ENCODE results near the gene ICE1. TPM values are rescaled to one million over a fixed set of nuclear protein-coding genes. Genes with fewer than 3 reads are reported as not detected.

ICE1 gene
- total and polyA plus RNA-seq, 9 of the 15 experiments (the other 6 are each of a cell fraction or from before 2014, with no cell fraction given) = 4.9 to 47.4 (median 28.2) TPM

DNA sequence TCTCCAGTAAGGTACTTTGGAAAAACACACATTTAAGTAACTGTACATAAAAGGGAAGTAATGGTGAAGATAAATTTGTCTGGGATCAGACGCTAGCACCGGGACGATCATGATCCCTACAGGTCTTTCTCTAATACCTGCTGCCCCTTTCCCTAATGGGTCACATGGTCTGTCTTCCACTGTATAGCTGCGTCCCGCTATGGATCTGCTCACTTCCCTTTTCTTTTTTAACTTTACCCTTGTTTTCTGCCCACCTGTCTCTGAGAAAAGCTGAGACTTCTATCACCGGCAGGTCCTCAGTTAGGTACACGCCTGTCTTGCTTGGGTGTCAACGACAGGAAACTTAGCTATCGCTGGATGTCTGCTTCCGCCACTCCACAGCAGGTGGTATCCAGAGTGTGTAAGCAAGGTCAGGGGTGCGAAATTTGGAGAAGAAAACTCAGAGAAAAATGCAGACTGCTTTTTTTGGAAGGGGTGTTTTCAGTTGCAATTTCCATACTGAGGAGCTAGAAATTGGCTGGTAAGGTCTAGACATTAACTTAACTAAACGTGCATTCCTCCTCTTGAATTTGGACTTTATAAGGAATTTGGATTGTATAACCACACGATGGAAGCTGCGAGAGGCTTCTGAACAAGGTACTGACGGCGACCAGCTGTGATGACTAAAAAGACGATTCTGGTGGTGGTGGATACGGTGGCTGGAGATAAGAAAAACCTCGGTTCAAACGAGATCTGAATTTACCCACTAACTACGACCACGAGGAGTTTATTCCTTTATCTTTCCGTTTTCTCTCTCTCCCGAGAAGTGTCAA lies 1.1 kb upstream of the ICE1 start (continued):
- TF ChIP-seq ZNF589 (CRISPR knock-in tag; IDR thresholded peaks at IDR 0.05; ENCODE audit: low read depth) = no peak
- no peak for TF ChIP-seq PTRF (tag; IDR thresholded peaks at IDR 0.05)
- TF ChIP-seq ERF (CRISPR knock-in tag; IDR thresholded peaks at IDR 0.05) = no peak
- no peak for TF ChIP-seq ZNF766 (CRISPR knock-in tag; conservative IDR thresholded peaks at IDR 0.05)
- no peak for TF ChIP-seq ZNF79 (CRISPR knock-in tag; IDR thresholded peaks at IDR 0.05; ENCODE audit: low read depth)
- TF ChIP-seq, protein P1, sequence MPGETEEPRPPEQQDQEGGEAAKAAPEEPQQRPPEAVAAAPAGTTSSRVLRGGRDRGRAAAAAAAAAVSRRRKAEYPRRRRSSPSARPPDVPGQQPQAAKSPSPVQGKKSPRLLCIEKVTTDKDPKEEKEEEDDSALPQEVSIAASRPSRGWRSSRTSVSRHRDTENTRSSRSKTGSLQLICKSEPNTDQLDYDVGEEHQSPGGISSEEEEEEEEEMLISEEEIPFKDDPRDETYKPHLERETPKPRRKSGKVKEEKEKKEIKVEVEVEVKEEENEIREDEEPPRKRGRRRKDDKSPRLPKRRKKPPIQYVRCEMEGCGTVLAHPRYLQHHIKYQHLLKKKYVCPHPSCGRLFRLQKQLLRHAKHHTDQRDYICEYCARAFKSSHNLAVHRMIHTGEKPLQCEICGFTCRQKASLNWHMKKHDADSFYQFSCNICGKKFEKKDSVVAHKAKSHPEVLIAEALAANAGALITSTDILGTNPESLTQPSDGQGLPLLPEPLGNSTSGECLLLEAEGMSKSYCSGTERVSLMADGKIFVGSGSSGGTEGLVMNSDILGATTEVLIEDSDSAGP (CRISPR knock-in tag; IDR thresholded peaks at IDR 0.05) = no peak
- TF ChIP-seq, protein P2, sequence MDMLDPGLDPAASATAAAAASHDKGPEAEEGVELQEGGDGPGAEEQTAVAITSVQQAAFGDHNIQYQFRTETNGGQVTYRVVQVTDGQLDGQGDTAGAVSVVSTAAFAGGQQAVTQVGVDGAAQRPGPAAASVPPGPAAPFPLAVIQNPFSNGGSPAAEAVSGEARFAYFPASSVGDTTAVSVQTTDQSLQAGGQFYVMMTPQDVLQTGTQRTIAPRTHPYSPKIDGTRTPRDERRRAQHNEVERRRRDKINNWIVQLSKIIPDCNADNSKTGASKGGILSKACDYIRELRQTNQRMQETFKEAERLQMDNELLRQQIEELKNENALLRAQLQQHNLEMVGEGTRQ (CRISPR knock-in tag; IDR thresholded peaks at IDR 0.05) = peak; percentile 39
- TF ChIP-seq, protein P3, sequence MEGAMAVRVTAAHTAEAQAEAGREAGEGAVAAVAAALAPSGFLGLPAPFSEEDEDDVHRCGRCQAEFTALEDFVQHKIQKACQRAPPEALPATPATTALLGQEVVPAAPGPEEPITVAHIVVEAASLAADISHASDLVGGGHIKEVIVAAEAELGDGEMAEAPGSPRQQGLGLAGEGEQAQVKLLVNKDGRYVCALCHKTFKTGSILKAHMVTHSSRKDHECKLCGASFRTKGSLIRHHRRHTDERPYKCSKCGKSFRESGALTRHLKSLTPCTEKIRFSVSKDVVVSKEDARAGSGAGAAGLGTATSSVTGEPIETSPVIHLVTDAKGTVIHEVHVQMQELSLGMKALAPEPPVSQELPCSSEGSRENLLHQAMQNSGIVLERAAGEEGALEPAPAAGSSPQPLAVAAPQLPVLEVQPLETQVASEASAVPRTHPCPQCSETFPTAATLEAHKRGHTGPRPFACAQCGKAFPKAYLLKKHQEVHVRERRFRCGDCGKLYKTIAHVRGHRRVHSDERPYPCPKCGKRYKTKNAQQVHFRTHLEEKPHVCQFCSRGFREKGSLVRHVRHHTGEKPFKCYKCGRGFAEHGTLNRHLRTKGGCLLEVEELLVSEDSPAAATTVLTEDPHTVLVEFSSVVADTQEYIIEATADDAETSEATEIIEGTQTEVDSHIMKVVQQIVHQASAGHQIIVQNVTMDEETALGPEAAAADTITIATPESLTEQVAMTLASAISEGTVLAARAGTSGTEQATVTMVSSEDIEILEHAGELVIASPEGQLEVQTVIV (CRISPR knock-in tag; IDR thresholded peaks at IDR 0.05; ENCODE audit: borderline replicate concordance) = no peak
- TF ChIP-seq ZNF778 (CRISPR knock-in tag; IDR thresholded peaks at IDR 0.05) = no peak
- no peak for TF ChIP-seq MAZ (CRISPR knock-in tag; conservative IDR thresholded peaks at IDR 0.05 in 1 of 2, IDR thresholded peaks at IDR 0.05 in 1 of 2)
- no peak for TF ChIP-seq SP1 (CRISPR knock-in tag; IDR thresholded peaks at IDR 0.05)
- TF ChIP-seq ZNF217 (CRISPR knock-in tag; IDR thresholded peaks at IDR 0.05) = no peak
- TF ChIP-seq, protein P4, sequence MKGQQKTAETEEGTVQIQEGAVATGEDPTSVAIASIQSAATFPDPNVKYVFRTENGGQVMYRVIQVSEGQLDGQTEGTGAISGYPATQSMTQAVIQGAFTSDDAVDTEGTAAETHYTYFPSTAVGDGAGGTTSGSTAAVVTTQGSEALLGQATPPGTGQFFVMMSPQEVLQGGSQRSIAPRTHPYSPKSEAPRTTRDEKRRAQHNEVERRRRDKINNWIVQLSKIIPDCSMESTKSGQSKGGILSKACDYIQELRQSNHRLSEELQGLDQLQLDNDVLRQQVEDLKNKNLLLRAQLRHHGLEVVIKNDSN (CRISPR knock-in tag; IDR thresholded peaks at IDR 0.05) = peak; percentile 59
- no peak for TF ChIP-seq GATAD2A (IDR thresholded peaks at IDR 0.05)
- peak; percentile 59; the same call in 1 of the 2 replicates for TF ChIP-seq L3MBTL2 (IDR thresholded peaks at IDR 0.05)
- TF ChIP-seq CC2D1A (IDR thresholded peaks at IDR 0.05) = no peak
- TF ChIP-seq ZNF12 (CRISPR knock-in tag; IDR thresholded peaks at IDR 0.05) = 0 out of 2 replicates have a peak, but pooled peaks have one; percentile 5
- no peak for TF ChIP-seq ZNF24 (IDR thresholded peaks at IDR 0.05)
- no peak for TF ChIP-seq NFYB (IDR thresholded peaks at IDR 0.05; ENCODE audit: extremely low read depth, insufficient read length)
- TF ChIP-seq, protein P5, sequence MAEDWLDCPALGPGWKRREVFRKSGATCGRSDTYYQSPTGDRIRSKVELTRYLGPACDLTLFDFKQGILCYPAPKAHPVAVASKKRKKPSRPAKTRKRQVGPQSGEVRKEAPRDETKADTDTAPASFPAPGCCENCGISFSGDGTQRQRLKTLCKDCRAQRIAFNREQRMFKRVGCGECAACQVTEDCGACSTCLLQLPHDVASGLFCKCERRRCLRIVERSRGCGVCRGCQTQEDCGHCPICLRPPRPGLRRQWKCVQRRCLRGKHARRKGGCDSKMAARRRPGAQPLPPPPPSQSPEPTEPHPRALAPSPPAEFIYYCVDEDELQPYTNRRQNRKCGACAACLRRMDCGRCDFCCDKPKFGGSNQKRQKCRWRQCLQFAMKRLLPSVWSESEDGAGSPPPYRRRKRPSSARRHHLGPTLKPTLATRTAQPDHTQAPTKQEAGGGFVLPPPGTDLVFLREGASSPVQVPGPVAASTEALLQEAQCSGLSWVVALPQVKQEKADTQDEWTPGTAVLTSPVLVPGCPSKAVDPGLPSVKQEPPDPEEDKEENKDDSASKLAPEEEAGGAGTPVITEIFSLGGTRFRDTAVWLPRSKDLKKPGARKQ (CRISPR knock-in tag; IDR thresholded peaks at IDR 0.05) = no peak

Measured in K562 (cell line).